Parathyroid adenoma (tissue), 2 donors: Measurements from ENCODE around the gene DSN1.
"Not testable (repeated sequence)": the region's sequence is repeated elsewhere in the genome, so short reads cannot be mapped to it uniquely, and the experiment has no call there.

Source experiments
- H2AFZ ChIP-seq: fragments of 300-600 bp; sonication (generic); one replicate; pipeline ENCODE4 v1.7.0; 2017; ENCODE audit warnings: antibody characterized with exemption, mild to moderate bottlenecking
- H3K27ac ChIP-seq: fragments of 300-600 bp; sonication (generic); one replicate; pipeline ENCODE4 v1.7.0; 2017
- H3K27me3 ChIP-seq: fragments of 300-600 bp; sonication (generic); one replicate; pipeline ENCODE4 v1.7.0; 2017; ENCODE audit warnings: low read length; ENCODE audit not compliant: control insufficient read depth, insufficient read depth
- H3K36me3 ChIP-seq: fragments of 300-600 bp; sonication (generic); one replicate; pipeline ENCODE4 v1.7.0; 2017; ENCODE audit warnings: low read length; ENCODE audit not compliant: control insufficient read depth, insufficient read depth
- H3K4me1 ChIP-seq: fragments of 300-600 bp; sonication (generic); one replicate; pipeline ENCODE4 v1.7.0; 2017; ENCODE audit warnings: control low read depth
- H3K4me2 ChIP-seq: fragments of 300-600 bp; sonication (generic); one replicate; pipeline ENCODE4 v1.7.0; 2017; ENCODE audit warnings: low read length
- H3K4me3 ChIP-seq: fragments of 300-600 bp; sonication (generic); one replicate; pipeline ENCODE4 v1.7.0; 2017; ENCODE audit warnings: low read depth, low read length
- H3K79me2 ChIP-seq: fragments of 300-600 bp; sonication (generic); one replicate; pipeline ENCODE4 v1.7.0; 2017; ENCODE audit warnings: control low read depth
- H3K9ac ChIP-seq: fragments of 300-600 bp; sonication (generic); one replicate; pipeline ENCODE4 v1.7.0; 2017; ENCODE audit warnings: mild to moderate bottlenecking
- H3K9me3 ChIP-seq: fragments of 300-600 bp; sonication (generic); one replicate; pipeline ENCODE4 v1.7.0; 2017; ENCODE audit warnings: low read length; ENCODE audit not compliant: control insufficient read depth
- TF ChIP-seq, protein P1 (sequence below): fragments of 300-600 bp; sonication (generic); IDR thresholded peaks from one replicate; pipeline ENCODE4 v1.7.0; 2017; ENCODE audit warnings: antibody characterized with exemption, mild to moderate bottlenecking
- donor health status: primary hyperparathyroidism.

DSN1 gene

DNA sequence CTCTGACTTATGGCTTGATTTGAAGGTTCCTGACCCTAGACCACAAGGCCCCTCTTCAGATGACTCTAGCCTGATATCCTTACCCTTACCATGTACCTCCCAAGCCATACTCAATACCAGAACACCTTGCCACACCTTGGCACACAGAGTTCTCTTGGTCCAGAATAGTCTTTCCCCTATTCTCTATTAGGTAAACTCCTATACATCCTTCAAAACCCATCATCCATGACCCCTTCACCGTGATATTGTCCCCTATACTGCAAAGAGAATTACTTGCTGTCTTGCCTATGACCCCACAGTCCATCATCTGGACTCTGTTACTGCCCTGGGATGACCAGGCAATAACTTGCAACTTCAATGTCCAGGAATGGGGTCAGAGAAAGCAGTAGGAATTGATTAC is 31.8 kb upstream of the DSN1 start:
- Histone ChIP-seq H3K36me3 (no peaks in the 10 kb centered on the region), H3K9ac (no peak overlapping the region), H3K79me2 (peaks cover 7% of the 10 kb centered on the region), H3K27ac (no peak overlapping the region), H3K27me3 (no peaks in the 10 kb centered on the region), H2AFZ (no peak overlapping the region), H3K4me3 (no peak overlapping the region), H3K4me2 (no peak overlapping the region), H3K9me3 (no peaks in the 10 kb centered on the region), H3K4me1 (no peaks in the 10 kb centered on the region)
- TF ChIP-seq, protein P1, sequence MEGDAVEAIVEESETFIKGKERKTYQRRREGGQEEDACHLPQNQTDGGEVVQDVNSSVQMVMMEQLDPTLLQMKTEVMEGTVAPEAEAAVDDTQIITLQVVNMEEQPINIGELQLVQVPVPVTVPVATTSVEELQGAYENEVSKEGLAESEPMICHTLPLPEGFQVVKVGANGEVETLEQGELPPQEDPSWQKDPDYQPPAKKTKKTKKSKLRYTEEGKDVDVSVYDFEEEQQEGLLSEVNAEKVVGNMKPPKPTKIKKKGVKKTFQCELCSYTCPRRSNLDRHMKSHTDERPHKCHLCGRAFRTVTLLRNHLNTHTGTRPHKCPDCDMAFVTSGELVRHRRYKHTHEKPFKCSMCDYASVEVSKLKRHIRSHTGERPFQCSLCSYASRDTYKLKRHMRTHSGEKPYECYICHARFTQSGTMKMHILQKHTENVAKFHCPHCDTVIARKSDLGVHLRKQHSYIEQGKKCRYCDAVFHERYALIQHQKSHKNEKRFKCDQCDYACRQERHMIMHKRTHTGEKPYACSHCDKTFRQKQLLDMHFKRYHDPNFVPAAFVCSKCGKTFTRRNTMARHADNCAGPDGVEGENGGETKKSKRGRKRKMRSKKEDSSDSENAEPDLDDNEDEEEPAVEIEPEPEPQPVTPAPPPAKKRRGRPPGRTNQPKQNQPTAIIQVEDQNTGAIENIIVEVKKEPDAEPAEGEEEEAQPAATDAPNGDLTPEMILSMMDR: no peak

DNA sequence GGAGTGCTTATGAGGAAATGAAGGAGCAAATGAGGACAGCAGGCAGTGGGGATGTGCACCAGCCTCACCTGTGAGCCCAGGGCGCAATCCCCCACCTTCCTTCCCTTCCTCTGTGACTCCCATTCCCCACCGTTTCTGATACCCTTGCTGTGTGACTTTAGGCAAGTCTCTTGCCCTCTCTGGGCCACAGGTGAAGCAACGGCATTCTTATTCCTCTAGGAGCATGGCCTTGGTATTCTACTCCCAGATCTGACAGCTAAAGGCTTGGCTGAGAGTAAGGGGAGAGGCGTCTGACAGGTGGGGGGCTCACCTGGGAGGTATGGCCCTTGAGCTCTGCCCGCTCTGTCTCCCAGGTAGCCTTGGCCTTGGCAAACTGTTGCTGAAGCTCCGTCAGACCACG is 30.9 kb upstream of the DSN1 start:
- TF ChIP-seq, protein P1: no peak
- H3K4me3 ChIP-seq: no peak overlapping the region
- H3K27me3 ChIP-seq: no peaks in the 10 kb centered on the region
- no peaks in the 10 kb centered on the region for H3K4me1 ChIP-seq
- no peak overlapping the region for H3K4me2 ChIP-seq
- H3K79me2 ChIP-seq: peaks cover 7% of the 10 kb centered on the region
- no peaks in the 10 kb centered on the region for H3K36me3 ChIP-seq
- no peaks in the 10 kb centered on the region for H3K9me3 ChIP-seq
- H3K9ac ChIP-seq: no peak overlapping the region
- no peak overlapping the region for H2AFZ ChIP-seq
- H3K27ac ChIP-seq: no peak overlapping the region

DNA sequence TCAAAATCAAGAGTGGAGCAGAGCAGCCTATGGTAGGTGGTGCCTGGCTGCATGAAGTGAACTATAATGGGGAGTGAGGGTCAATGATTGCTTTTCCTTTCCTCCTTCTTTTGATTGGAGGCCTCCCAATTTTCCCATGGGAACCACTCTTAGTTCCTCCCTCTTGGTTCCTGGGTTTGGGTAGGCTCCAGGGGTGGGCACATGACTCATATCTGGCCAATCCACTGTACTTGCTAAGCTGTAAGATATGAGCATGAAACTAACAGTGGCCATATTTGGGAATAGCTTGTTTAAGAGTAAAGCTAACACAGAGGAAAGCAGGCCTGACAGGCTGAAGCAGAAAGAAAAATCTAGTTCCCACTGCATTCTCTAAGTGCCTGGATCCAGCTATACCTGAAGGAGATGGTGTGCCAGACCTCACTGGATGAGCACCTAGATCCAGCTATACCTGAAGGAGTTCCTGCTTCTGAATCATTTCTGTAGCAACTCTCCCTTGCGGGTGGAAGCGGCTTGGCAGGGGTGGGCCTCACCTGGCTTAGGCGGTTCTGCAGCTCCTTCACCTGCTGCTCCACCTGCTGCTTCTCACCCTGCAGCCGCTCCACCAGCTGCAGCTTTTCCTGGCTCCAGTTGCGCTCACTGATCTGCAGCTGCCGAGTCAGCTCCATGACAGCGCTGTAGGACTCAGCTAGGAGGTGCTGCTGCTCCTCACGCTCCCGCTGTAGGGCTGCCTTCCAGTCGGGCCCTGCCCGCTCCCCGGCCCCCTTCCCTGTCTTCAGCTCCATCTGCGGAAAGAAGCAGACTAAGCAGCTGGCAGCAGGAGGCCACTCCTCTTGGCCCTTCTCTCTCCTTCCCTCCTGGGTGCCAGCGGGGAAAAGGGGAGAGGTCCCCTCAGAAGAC is 29.0 kb upstream of the DSN1 start:
- Histone ChIP-seq H3K9me3 (no peaks in the 10 kb centered on the region), H3K27me3 (no peaks in the 10 kb centered on the region), H3K4me1 (no peaks in the 10 kb centered on the region), H3K36me3 (no peaks in the 10 kb centered on the region), H3K79me2 (no peaks in the 10 kb centered on the region), H3K4me2 (no peak overlapping the region), H3K27ac (no peak overlapping the region), H2AFZ (no peak overlapping the region), H3K4me3 (no peak overlapping the region), H3K9ac (no peak overlapping the region)
- TF ChIP-seq, protein P1: no peak

DNA sequence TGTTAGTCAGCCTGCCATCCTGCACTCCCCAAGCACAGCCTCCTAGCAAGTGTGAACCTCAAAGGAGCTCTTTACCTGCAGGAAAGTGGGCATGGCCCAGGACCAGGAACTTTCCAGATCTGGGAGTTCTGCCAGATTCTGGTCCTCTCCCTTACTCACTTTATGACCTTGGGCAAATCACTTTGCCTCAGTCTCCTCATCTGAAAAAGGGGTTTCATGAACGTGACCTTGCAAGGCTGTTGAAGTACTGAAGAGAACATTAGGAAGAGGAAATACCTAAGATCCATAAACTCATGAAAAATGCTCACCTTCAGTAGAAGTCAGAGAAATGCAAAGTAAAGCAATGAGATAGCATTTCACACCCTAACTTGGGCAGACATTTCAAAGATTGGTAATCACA is 26.8 kb upstream of the DSN1 start:
- Histone ChIP-seq H3K4me1 (no peaks in the 10 kb centered on the region), H3K9ac (no peak overlapping the region), H3K4me2 (no peak overlapping the region), H2AFZ (no peak overlapping the region), H3K4me3 (no peak overlapping the region), H3K9me3 (no peaks in the 10 kb centered on the region), H3K27ac (no peak overlapping the region), H3K79me2 (no peaks in the 10 kb centered on the region), H3K27me3 (no peaks in the 10 kb centered on the region), H3K36me3 (no peaks in the 10 kb centered on the region)
- TF ChIP-seq, protein P1: no peak

DNA sequence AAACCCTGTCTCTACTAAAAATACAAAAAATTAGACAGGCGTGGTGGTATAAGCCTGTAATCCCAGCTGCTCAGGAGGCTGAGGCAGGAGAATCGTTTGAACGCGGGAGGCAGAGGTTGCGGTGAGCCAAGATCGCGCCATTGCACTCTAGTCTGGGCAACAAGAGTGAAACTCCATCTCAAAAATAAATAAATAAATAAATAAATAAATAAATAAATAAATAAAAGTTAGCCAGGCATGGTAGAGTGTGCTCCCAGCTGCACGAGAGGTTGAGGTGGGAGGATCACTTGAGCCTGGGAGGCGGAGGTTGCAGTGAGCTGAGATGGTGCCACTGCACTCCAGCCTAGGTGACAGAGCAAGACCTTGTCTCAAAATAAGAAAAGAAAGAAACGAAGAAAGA is 25.8 kb upstream of the DSN1 start:
- H3K9ac ChIP-seq, H3K4me1 ChIP-seq, H3K4me2 ChIP-seq, H3K27ac ChIP-seq, H3K4me3 ChIP-seq, H3K27me3 ChIP-seq, H3K9me3 ChIP-seq, H3K36me3 ChIP-seq, H2AFZ ChIP-seq, H3K79me2 ChIP-seq: not testable (repeated sequence)
